GM19025 (cell line): ENCODE data around the gene TPP1.
A peak's percentile ranks its signal among the peaks of the same experiment; 100 is the strongest.

ENCODE experiments used
- ATAC-seq: cut with Tn5 transposase; IDR thresholded peaks from one replicate; pipeline ENCODE4 v1.9.1; 2021; ENCODE audit warnings: mild to moderate bottlenecking, low read depth, moderate library complexity; ENCODE audit not compliant: unreplicated experiment

The TPP1 gene

GRCh38 chr11:6619004-6619745 is at the start of gene TPP1:
TSS of gene TPP1 (minus strand) at chr11:6619422. CDS start at chr11:6619400, 22 bp downstream.
- peak; percentile 99 for ATAC-seq

DNA sequence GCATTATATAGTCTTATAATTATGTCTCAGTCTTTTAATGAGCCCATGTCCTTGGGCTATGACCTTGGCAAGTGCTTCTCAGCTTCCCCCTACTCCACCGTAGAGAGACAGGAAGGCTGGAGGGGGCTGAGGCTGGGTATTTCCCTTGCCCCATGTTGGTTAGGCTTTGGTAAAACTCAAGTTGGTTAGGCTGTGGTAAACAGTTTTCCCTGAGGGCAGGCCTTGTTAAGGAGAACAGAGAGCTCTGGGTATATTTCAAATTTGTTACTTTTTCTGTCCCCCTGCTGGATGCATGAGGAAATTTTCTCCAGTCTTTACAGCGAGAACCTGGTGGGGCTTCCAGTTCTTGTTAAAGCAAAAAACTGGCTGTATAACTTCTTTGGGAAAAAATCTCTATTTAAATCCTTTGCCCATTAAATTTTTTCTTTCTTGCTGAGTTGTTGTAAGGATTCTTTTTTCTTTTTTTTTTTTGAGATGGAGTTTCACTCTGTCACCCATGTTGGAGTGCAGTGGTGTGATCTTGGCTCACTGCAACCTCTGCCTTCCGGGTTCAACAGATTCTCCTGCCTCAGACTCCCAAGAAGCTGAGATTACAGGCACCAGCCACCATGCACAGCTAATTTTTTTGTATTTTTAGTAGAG is 48.6 kb upstream of the TPP1 start:
- ATAC-seq, result peak; percentile 61

- ATAC-seq, result no peak
Observed at GRCh38 chr11:6666302-6667183, 47.3 kb upstream of the TPP1 start.

DNA sequence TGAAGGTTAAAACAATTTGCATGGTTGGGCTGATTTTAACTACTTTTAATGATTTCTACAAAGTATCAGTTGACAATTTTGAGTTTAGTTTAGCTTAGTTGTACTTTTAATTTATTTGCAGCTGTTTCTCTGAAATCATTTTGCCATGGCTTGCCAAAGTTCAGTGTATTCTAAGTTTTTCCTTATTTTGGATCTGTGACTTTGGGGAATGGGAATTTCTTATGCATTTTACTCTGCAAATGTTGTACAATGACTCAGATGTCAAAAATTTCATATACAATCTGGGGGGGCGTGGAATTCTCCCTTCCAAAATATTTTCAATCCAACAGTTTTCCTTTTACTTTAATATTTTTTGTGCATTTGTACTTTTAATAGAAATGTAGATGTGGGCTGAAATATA is 45.3 kb upstream of the TPP1 start:
- no peak for ATAC-seq

- ATAC-seq, result no peak
Observed at GRCh38 chr11:6663794-6664469, 44.7 kb upstream of the TPP1 start.

GRCh38 chr11:6660712-6661111 is 41.5 kb upstream of the TPP1 start:
- ATAC-seq, result no peak

DNA sequence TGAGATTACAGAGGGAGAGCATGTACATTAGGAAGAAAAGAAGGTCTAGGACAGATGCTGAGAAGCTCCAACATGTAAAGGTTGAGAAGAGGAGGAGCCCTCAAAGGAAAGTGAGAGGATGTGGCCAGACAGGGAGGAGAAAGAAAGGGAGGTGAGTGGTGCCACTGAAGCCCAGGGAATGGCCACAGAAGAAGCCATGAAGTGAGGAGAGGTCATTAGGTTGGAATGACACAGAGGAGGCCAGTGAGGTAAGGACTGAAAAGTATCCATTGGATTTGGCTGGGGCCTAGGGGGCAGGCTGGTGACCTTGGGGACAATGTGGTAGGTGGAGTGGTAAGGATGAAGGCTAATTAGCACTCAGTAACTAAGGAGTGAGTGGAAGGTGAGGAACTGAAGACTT is 39.4 kb upstream of the TPP1 start:
- no peak for ATAC-seq

GRCh38 chr11:6657346-6657745 is 38.1 kb upstream of the TPP1 start:
- ATAC-seq, result no peak

GRCh38 chr11:6656936-6657335 is 37.7 kb upstream of the TPP1 start:
- no peak for ATAC-seq

DNA sequence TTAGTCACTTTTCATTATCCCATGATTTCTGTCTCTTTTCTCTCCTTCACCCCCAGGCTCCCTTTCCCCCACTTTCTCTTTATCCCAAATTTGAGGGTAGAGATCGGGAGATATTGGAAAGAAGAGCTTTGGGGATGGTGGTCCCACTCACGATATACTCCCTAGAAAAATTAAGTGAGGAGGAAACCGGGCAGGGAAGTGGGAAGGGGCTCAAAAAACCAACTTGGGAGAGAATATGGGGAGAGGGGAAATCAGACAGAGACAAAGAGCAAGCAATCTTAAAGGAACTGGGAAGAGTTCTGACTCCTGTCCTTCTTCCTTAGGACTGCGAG is 37.3 kb upstream of the TPP1 start:
- ATAC-seq, result no peak

GRCh38 chr11:6655790-6656583 is 36.8 kb upstream of the TPP1 start, which contains the start of gene DCHS1:
TSS of gene DCHS1 (minus strand) at chr11:6655809. CDS start at chr11:6641613, 14,196 bp downstream.
- ATAC-seq, result no peak

GRCh38 chr11:6655020-6655789 is 36.0 kb upstream of the TPP1 start:
- ATAC-seq, result no peak

DNA sequence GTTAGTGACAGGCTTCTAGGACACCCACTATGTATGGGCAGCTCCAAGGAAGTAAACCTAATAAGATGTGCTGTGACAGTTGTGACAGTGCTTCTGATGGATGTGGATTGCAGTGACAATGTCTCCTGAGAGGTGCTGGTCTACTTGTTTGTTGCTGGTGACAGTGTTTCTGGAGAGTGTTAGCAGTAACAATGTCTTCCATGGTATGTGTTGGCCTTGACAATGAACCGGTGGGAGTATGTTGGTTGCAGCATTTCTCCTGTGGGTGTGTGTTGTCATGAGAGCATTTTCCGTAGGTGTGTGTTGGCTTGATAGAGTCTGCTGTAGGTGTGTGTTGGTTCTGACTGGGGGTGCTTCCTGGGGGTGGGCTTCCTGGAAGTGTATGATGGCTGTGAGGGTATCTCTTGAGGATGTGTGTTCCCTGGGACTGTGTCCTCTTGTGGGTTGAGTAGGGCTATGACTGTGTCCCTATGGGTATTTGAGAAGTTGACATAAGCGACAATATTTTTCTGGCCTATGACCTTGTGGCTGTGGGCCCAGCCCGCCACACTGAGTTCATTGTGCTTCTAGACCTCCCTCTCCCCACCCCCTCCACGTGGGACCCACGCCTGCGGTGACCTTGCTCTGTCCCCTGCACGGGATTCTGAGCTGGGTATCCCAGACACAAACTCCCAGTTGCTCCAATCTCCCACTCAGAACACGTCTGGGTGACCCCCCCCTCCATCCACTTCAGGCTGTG is 35.2 kb upstream of the TPP1 start:
- no peak for ATAC-seq

DNA sequence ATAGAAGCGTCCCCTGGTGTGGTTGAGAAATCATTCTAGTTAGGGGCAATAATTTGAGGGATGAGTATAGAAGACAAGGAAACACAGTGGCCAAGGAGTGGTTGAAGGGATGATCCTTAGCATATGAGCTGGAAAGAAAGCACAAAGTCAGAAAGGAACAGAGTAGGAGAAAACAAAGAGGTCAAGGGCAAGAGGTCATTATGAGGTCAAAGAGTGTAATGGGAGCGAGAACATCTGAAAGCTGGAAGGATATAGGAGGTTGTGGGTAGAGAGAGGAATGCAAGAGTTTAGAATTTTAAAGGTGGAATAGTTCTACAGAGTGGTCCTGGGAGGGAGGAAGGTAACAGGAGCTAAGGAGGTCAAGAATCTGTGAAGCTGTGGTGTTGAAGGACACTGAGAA is 34.4 kb upstream of the TPP1 start:
- no peak for ATAC-seq

DNA sequence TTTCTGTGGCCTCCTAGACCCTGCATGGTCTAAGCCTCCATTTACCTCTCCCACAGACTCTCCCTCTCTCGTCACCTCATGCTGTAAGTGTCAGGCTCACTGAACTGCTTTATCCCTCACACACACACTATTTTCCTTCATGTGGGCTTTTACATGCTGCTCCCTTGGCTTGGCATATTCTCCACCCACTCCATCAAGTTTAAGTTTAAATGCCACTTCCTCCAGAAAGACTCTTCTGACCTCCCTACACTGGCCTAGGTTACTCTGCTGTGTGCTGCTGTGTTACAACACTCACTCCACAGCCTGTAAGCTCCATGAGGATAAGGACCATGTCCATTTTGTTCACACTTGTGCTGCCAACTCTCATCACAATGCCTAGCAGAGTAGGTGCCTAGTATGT is 33.9 kb upstream of the TPP1 start:
- ATAC-seq, result no peak

- no peak for ATAC-seq
Observed at GRCh38 chr11:6652182-6652581, 33.0 kb upstream of the TPP1 start.

DNA sequence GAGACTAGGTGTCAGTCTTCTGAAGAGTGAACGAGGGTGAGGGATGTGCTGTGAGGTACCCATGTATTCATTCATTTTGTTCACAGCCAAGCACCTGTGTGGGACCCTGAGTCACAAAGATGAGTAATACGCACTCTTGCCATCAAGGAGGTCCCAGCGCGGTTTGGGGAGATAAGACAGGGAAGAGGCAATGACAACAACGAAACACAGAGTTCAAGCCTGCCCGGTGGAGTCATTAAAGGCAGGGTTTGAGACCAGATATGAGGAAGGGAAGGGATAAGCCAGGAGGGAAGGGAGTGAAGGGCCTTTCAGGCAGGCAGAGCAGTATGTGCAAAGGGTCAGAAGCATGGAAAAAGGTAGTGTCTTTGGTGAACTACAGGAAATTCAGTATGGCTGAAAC is 31.8 kb upstream of the TPP1 start:
- ATAC-seq, result no peak

DNA sequence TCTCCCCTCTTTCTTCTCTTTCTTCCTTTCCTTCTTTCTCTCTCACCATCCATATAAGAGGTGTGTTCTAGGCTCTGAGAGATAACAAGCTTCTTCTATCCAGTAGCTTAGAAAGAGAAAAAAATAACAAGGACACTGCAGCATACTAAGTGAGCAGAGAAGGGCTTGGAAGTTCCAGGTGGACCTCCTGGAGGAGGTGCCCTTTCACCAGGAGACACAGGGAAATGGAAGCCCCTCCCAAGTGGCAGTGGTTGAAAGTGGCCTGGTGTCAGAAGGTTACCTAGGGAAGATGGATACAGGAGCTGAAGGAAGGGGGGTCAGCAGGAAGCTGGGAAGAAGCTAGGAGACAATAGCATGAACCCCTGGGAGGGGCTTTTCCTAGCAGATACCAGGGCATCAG is 30.9 kb upstream of the TPP1 start:
- ATAC-seq, result no peak

DNA sequence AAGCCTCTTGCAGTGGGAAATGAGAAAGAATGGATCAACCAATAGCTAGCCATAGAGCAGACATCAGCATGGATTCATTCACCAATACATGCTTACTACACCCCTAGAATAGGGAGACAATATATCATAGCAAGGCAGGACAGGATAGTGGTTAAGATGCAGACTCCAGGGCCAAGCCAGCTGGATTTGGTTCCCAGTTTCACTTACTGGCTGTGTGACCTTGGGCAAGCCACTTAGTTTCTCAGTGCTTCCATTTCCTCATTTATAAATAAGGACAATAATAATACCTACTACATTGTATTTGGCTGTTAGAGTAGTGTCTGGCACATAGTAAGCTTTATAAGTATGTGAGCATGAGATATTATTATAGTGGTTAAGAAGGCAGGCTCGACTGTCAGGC is 29.3 kb upstream of the TPP1 start:
- ATAC-seq, result no peak
